GM19043 (cell line): ENCODE results near the gene PMS1.
"Not testable (repeated sequence)": the region's sequence is repeated elsewhere in the genome, so short reads cannot be mapped to it uniquely, and the experiment has no call there.

Experiments used
- ATAC-seq: cut with Tn5 transposase; IDR thresholded peaks from one replicate; pipeline ENCODE4 v1.9.1; 2021; ENCODE audit warnings: low read depth; ENCODE audit not compliant: unreplicated experiment

Gene PMS1

GRCh38 chr2:189803431-189803830 lies 19.2 kb downstream of the PMS1 start:
- no peak for ATAC-seq

GRCh38 chr2:189818249-189819038 lies 34.2 kb downstream of the PMS1 start:
- ATAC-seq, result no peak

DNA sequence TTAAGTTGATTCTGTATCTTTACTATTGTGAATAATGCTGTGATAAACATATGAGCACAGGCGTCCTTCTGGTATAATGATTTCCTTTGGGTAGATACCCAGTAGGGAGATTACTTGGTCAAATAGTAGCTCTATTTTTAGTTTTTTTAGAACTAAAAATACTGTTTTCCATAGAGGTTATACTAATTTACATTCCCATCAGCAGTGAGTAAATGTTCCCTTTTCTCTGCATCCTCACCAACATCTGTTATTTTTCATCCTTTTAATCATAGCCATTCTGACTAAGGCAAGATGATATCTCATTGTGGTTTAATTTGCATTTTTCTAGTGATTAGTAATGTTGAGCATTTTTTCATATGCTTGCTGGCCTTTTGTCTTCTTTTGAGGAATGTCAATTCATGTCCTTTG lies 35.1 kb downstream of the PMS1 start:
- ATAC-seq, result no peak

GRCh38 chr2:189821953-189822748 lies 37.9 kb downstream of the PMS1 start:
- ATAC-seq, result no peak

DNA sequence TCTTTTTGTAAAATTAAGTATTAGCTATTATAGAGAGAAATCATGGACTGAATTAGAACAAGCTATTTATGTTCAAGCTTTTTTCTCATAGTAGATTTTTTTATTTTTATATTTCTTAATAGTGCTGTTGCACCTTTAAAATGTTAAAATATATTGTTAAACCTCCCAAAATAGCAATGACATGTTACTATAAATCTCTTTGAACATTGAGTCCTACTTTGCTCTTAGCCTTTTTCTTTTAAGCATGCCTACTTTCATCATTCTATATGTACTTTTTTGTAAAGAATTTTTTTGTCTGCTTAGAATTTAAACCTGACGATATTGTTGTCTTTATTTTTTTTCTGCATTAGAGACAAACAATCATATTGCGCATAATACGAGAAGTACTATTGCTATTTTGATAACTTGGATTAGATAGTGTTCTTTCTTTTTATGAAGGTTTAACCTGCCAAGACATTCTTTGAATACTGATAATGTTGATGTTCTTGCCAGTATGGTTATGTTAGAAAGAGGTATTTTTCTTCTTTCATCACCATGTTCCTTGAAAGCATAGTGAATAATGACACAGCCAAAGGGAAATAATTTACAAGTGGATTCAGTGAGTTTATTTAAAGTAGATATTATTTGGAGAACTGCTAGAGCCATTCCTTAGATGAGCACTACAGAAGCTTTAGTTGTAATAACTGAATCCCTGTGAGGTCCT lies 40.6 kb downstream of the PMS1 start:
- no peak for ATAC-seq

DNA sequence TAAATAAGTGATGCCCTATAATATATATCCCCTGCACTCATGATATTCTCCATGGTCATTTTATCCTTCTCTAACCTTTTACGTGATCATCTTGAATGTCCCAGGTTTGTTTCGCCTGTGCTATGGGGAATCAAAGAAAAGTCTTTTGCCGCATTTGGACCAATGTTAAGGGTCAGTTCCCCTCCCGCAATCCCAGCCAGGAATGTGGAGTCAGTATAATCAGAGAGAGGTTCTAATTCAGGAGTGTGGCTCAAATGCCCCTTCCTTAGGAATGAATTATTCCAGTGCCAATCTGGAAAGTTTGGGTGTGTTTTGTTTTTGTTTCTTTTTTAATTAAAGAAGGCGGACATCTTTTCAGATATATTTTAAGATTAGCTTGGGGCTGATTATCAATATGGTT lies 41.8 kb downstream of the PMS1 start:
- no peak for ATAC-seq

DNA sequence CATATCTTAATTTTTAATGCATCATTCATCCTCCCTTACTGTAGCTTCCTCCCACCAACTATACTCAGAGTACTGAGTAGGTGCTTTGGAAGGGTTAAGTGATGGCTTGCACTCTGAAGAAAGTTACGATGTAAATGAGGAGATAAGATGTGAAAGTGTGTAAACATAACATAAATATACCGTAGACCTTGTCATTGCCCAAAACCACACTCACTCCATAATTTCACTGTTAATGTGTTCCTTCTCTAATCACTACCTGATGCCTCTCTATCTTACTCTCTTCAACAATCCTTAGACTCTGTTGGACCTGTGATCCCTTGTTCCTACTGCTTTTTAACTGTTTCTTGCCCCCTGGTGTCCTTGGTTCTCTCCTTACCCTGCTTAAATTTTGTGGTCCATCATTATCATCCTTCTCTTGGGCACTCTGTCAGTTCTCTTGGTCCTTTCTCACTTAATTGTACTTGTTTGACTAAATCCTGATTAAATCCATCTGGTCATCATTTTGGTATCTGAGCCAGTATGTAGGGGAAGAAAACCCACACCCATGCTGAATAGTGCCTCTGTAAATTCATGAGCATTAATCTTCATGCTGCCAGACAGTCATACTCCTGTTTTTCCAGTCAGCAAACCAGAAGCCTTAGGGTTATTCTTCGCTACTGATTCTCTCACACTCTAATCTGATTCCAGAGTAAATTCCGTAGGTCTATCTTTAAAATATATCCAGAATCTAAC lies 45.0 kb downstream of the PMS1 start:
- ATAC-seq, result no peak

GRCh38 chr2:189830510-189830909 lies 46.3 kb downstream of the PMS1 start:
- no peak for ATAC-seq

GRCh38 chr2:189834059-189834458 lies 49.8 kb downstream of the PMS1 start:
- no peak for ATAC-seq

- ATAC-seq, result not testable (repeated sequence)
Observed at GRCh38 chr2:189834642-189835041, 50.4 kb downstream of the PMS1 start.

- ATAC-seq, result no peak
Observed at GRCh38 chr2:189835855-189836558, 51.8 kb downstream of the PMS1 start.

GRCh38 chr2:189836644-189837043 lies 52.4 kb downstream of the PMS1 start:
- ATAC-seq, result no peak

GRCh38 chr2:189837326-189837725 lies 53.1 kb downstream of the PMS1 start:
- no peak for ATAC-seq

DNA sequence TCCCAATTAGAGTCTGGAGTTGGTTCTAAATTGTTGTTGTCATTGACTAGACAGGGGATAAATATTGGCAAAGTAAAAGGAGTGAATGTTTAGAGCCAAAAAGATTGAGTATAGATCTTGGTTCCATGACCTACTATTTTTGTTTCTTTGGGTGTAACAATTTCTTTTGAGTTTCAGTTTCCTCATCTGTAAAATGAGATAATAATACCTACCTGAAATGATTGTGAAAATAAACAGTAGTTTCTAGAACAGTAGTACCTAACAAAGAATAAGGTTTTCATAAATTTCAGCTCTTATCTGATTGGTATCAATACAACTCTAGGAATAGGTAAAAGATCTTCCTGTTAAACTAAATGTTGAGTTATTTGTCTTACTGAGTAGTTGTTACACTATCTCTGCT lies 56.8 kb downstream of the PMS1 start:
- ATAC-seq, result no peak

GRCh38 chr2:189848276-189848675 lies 64.0 kb downstream of the PMS1 start:
- no peak for ATAC-seq

DNA sequence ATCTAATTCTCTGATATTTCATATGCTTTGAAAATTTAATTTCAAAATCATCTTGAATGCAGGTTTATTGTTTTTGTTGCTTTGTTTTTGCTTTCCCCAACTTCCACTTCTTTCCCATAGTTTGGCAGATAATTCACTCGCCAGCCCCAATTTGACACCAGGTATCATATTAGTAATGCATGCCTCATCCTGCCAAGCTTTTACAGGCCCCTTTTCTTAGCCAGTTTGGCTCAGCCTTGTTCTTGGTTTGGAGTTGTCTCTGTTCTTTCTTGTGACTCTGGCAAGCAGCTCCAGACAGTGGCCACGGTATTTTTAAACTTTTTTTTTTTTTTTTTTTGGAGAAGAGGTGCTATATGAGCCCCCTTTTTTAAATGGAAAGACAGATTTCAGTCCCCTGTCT lies 65.3 kb downstream of the PMS1 start:
- ATAC-seq, result no peak

GRCh38 chr2:189851174-189851826 lies 67.0 kb downstream of the PMS1 start:
- ATAC-seq, result no peak

DNA sequence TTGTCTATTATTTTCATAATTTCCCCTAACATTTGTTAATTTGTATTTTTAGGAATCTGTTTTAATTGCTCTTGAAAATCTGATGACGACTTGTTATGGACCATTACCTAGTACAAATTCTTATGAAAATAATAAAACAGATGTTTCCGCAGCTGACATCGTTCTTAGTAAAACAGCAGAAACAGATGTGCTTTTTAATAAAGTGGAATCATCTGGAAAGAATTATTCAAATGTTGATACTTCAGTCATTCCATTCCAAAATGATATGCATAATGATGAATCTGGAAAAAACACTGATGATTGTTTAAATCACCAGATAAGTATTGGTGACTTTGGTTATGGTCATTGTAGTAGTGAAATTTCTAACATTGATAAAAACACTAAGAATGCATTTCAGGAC lies 69.9 kb downstream of the PMS1 start:
- no peak for ATAC-seq

DNA sequence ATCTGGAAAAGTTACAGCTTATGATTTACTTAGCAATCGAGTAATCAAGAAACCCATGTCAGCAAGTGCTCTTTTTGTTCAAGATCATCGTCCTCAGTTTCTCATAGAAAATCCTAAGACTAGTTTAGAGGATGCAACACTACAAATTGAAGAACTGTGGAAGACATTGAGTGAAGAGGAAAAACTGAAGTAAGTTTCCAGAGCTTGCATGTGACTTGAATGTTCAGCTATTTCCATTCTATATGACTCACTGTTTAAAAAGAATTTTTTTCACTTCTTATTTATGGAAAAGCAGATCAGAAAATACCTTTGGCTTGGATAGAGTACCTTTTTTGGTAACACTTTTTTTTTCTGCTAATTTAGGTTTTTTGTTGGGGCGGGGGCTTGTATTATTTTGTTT lies 70.7 kb downstream of the PMS1 start:
- ATAC-seq, result no peak

DNA sequence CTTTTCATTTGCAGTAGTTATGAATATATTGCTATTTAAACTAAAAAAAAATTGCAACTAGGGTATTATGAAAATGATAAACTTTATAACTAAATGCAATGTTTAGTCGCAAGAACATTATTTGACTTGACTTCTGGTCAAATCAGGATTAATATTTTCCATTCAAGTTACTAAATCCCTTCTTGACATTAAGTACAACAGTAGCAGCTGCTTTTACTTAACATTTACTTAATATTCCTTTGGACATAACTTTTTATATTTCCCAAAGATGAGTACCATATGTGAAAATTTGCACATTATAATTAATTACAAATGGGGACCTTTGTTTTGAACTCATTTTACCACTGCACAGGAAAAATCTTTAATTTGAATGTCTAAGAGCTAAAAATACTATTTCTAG lies 74.0 kb downstream of the PMS1 start:
- ATAC-seq, result no peak
